ENCODE data around the gene RNF125. TPM values are rescaled to one million over a fixed set of nuclear protein-coding genes. Genes with fewer than 3 reads are reported as not detected.
"Not testable (repeated sequence)": the region's sequence is repeated elsewhere in the genome, so short reads cannot be mapped to it uniquely, and the experiment has no call there.

The RNF125 gene
- polyA plus RNA-seq, 10 donors: 7.9 to 17.0 (median 13.5) TPM

DNA sequence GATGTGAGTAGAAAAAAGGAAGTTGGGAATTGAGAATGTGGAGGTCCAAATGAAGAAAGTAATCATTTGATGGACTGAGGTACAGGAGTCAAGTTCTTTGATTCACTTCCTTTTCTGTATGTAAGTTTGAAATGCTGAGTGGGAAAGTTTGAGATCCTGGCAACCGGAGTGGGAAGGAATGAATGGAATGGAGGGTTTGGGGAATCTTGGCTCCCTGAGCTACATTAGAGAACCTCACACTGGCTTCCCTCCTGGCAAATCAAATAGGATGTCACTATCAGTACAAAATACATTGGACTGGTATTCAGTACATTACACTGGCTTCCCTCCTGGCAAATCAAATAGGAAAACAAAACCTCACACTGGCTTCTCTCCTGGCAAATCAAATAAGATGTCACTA is 63.3 kb downstream of the RNF125 start:
- DNase-seq: no peak

DNA sequence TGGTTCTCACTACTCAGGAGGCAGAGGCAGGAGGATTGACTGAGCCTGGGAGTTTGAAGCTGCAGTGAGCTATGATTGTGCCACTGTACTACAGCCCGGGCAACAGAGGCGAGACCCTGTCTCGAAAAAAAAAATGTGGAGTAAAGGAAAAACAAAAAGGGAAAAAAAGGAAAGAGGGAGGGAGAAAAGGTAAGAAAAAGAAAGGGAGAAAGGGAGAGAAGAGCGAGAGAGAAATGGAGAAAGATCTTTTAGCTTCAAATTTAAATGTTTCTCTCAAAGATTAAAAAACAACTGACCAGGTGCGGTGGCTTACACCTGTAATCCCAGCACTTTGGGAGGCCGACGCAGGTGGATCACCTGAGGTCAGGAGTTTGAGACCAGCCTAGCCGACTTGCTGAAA is 65.2 kb downstream of the RNF125 start:
- no peak for DNase-seq

DNA sequence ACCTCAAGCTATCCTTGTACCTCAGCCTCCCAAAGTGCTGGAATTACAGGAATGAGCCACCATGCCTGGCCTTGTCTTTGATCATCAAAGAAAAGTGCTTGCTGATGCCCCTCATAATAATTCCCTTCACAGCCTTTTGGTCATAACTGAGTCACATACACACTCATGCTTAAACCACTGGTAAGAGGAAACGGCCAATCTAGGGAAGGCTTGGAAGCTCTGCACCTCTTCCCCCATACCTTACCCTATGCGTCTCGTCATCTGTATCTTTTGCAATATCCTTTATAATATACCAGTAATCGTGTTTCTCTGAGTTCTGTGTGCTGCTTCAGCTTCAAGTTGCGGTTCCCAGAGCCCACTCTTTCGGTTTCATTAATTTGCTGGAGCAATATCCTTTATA is 68.3 kb downstream of the RNF125 start:
- peak in 1 of 3 donors; percentile 7 for DNase-seq

DNA sequence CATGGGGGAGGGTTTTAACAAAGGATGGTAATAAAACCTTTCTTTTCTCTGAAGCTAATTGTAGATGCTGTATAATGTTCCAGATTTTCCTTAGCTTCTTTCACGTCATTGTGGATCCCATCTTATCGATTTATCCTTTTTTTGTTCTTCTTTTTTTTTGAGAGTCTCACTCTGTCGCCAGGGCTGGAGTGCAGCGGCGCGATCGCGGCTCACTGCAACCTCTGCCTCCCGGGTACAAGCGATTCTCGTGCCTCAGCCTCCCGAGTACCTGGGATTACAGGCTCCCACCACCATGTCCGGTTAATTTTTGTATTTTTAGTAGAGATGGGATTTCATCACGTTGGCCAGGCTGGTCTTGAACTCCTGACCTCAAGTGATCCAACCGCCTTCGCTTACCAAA is 72.2 kb downstream of the RNF125 start:
- not testable (repeated sequence) for DNase-seq

DNA sequence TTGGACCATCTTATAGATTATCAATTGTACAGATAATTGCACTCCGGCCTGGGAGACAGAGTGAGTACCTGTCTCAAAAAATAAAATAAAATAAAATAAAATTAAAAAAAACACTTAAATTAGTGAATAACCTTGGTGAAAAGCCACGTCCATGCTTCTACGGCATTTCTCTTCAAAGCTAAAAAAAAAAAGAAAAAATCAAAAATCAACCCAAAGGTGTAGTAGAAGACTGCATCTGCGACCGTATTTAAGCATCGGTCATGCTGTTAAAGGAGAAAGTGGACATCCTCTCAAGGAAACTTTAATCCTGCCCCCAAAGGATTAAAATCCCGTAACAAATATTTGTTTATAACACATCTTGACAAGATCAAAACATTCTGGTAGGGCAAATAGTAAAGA is 72.7 kb downstream of the RNF125 start:
- DNase-seq: no peak

DNA sequence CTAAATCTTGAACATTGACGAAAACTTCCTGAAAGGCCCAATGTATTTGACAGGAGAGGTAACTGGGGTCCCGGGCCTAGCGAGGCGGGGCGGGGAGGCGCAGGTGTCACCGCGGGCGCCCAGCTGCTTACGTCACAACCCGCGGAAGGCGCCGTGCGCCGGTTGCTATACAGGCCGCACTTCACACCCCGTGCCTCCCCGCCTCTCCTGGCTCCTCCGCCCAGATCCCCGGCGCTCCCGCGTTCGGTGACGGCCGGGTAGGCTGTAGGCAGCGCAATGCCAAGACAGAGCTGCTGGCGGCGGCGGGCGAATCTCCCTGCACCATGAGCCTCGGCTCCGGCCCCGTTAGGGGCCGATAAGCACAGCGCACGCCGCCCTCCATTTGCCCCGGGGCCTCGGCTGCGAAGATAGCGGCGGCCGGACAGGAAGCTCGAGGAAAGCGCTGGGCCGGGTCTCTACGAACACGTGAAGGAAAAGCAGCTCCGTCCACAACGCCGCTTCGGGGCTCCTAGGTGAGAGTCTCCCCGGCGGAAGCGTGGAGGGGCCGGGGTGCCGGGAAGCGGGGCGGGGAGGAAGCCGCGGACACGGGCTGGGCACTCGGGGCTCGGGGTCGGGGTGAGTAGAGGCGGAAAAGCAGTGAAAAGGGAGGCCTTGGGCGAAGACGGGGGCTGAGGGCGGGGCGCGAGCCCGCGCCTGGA is 73.2 kb downstream of the RNF125 start, which contains the start of gene RNF138:
Gene RNF138, plus strand, starts transcription at position 151 of the 698 bp plus-strand sequence. CDS start 903 bp downstream, outside the sequence.
- peak; percentile 80 to 96 (median 88) for DNase-seq

DNA sequence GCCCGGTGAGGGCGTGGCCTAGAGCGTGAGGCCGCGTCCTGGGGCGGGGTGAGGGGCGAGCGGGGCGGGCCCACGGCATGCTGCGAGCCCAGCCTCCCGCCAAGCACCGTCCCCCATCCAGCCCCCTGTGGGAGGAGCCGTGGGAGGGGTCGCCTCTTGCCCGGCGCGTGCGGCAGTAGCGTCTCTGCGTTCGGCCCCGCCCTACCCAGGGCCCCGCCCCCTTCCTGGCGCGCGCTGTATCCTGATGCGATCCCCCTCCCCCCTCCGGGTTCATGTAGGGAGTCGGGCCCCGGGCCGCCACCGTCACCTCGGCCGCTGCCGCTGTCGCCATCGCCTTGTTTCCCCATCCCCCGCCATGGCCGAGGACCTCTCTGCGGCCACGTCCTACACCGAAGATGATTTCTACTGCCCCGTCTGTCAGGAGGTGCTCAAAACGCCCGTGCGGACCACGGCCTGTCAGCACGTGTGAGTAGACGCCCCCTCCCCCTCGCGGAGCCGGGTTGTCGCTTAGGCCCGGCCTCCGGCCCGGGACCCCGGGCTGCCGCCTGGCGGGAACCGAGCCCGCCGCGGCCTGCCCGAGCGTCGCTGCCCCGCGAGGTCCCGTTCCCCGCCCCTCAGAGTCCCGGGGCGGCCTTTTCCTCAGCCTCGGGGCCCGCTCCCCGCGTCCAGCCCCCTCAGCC is 73.9 kb downstream of the RNF125 start:
- peak; percentile 98 to 99 (median 99) for DNase-seq

DNA sequence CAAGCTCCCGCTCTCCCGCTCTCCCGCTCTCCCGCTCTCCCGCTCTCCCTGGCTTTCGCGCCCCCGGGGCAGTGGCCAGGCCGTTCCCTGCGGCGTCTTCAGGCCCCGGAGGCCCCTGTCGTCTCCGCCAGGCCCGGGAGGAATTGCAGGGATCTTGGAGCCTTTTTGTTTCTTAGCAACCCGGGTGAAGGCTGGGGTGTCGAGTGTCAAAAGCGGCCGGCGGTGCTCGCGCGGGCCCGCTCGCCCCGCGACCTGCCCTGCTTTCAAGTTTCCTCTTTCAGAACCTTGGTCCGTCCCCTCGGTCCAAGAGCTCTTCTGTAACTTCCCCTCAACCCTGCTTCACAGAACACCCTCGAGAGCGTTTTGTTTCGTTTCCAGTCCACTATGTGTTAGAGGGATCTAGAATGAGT is 74.5 kb downstream of the RNF125 start:
- DNase-seq: peak; percentile 42 to 86 (median 67)

DNA sequence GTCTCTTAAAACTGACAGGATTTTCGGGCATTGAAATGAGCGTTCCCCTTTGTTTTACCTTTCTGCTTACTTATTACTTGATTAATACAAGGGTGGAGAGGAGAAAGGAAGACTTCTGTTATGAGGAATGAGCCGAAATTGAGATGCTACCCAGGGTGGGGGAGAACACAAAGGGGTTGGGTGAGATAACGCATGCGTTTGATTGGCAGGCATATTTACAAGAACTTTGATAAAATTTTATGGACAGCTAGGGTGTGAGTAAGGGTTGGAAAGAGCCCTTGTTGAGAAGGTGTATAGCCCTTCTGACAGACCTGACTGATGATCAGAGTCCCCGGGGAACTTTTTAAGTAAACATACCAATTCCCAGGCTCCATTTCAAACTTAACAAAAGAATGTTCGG is 74.9 kb downstream of the RNF125 start:
- DNase-seq: no peak

DNA sequence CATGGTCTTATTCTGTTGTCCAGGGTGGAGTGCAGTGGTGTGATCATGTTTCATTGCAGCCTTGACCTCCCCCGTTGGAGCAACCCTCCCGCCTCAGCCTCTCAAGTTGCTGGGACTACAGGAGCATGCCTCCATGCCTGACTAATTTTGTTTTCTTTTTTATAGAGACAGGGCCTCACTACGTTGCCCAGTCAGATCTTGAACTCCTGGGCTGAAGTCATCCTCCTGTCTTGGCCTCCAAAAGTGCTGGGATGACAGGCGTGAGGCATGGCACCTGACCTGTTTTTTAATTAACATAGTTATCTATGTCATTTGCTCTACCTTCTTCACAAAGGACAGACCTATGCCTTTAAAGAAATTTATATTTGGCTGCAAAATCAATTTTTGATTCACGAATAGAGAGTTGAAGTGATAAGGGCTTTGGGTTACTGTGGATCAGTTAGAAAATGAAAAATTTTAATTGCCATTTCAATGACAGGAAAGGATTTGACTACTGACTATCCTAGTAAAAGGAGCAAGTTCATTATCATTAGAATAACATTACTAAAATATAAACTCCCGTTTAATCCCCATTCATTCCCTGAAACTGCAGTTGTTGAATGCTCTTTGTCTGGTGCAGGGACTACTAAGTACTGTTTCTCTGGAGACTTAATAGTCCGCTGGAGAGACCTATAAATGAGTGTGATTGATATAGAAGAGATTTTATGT is 76.7 kb downstream of the RNF125 start:
- no peak for DNase-seq

DNA sequence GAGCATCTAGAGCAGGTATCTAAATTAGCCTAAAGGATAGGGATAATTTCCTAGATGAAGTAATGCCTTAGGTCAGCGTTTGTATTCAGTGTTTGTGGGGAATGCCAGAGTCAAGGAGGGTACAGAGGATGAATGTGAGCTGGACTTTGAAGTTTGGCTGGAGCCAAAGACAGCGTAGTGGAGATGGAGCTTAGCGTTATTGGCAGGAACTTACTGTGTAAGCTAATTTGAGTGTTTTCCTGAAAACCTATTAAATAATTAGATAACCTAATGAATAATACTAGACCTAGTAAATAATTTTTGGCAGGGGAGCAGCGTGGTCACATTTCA is 77.2 kb downstream of the RNF125 start:
- DNase-seq: no peak

DNA sequence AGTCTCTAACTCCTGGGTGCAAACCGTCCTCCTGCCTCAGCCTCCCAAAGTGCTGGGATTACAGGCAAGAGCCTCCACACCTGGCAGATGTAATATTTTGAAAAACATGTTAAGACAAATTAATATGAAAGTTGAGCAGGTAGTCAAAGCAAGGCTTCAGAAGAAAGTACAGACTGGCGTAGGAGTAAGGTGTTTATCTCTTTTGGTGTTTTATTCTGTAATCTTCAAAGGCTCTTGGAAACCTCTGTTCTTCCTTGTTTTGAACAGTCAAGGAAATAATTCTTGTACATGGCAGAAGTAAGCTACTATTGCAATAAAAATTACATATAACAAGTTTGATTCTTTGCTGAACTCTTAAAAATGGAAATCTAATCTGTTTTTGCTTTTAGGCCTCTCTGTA is 78.3 kb downstream of the RNF125 start:
- no peak for DNase-seq

DNA sequence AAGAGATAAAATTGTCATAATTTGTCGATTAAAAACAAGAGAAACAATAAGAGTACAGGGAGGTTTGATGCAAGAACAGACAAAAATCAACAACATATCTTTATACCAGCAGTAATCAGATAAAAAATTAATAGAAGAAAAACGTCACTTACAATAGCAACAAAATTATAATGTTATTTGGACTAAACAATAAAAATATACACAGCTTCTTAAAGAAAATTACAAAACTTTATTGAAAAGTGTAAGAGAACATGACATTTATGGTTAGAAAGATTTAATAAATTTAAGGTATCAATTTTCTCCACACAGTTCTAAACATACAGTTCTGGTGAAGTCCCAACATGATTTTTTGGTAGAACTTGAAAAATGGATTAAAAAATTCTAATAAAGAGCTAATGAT is 85.9 kb downstream of the RNF125 start:
- DNase-seq: no peak

DNA sequence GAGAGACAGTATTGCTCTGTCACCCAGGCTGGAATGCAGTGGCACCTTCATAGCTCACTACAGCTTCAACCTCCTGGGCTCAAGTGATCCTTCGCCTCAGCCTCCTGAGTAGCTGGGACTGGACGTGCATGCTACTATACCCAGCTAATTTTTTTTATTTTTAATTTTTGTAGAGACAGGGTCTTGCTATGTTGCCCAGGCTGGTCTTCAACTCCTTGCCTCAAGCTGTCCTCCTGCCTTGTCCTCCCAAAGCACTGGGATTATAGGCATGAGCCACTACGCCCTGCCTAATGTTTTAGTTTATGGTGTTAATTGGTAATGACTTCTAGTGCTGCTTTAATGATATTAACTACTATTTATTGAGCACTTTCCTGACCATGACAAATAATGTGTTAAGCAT is 91.4 kb downstream of the RNF125 start:
- DNase-seq: no peak

DNA sequence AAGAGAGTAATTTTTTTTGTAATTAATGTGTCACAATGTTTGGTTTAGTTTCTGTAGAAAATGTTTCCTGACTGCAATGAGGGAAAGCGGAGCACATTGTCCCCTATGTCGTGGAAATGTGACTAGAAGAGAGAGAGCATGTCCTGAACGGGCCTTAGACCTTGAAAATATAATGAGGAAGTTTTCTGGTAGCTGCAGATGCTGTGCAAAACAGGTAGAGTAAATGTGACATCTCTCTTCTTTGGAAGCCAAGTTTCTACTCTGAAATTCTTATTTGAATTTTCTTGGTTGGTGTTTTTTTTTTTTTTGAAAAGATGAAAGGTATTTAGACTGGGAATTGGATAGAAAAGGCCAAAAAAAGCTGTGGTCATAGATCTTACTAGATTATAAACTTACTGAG is 93.1 kb downstream of the RNF125 start:
- no peak for DNase-seq

DNA sequence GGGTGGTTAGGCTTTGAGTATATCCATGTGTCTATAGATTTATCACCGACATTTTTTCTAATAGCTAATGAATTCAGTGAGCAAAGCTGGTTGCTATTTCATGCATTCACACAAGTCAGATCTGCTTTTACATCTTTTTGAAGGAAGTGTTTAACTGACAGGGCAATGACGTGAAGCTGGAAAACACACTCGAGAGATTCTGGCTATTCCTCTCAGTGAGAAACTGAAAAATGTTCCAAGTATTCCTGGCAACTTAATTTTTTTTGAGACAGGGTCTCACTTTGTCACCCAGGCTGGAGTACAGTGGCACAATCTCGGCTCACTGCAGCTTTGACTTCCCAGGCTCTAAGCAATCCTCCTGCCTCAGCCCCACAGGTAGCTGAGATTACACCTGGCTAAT is 94.2 kb downstream of the RNF125 start:
- no peak for DNase-seq

DNA sequence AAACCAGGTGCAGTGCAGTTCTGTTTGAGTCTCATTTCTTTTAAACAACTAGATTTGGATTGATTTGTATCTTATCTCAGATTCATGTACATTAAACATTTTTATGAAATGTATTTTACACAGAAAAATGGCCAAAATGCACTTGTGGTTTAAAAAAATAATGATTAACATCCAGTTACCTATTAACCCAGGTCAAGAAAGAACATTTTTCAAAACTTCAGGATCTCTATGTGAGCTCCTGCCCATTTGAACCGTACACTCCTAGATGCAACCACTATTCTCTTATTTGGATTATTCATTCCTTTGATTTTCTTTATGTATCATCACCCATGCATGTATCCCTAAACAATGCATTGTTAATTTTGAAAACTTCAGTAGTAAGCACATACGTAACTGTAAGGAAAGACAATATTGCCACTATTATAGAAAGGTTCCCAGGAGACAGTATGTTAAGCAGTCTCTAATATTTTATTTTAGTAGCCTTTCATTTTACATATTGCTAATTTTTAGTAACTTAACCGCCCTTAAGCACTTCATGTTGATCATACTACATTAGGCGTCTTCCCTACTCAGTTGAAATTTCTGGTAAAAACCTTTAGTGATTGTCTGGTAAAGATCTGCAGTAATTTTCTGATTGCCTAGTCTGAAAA is 95.8 kb downstream of the RNF125 start:
- no peak for DNase-seq

DNA sequence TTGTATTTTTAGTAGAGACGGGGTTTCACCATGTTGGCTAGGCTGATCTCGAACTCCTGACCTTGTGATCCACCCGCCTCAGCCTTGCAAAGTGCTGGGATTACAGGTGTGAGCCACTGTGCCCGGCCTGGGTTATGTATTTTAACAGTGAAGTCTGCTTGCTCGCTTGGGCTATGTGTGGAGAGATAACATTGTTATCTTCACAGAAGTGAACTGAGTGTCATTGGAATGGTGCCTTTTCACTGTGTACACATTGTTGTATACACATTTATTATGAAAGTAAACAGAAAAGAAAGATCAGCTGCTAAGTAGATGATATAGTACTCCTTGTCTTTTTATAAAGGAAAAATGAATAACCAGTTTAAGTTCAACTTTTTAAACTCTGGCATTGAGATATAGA is 103.4 kb downstream of the RNF125 start:
- no peak for DNase-seq
